A673 (cell line): ENCODE results near the gene IKZF5. TPM values are rescaled to one million over a fixed set of nuclear protein-coding genes. Genes with fewer than 3 reads are reported as not detected.

Experiments used
- BruUV-seq: library from RNA; stranded (reverse); fragments of 400-500 nt; replicated peaks from 2 replicates; lab custom pipeline; 2021; lab: Mats Ljungman, UMichigan
- CTCF ChIA-PET: fragments of 300-600 bp; sonication (Branson Sonifier 250); formaldehyde crosslinking; loops from one replicate; lab custom pipeline; 2022; ENCODE audit warnings: antibody characterized with exemption; lab: Charles Lee
- POLR2A ChIA-PET: fragments of 300-600 bp; sonication (Branson Sonifier 250); formaldehyde crosslinking; loops from one replicate; lab custom pipeline; 2022; ENCODE audit warnings: antibody characterized with exemption; ENCODE audit not compliant: low non-redundant PET; lab: Charles Lee
- DNase-seq: peaks from one replicate; pipeline ENCODE4 v3.0.0-alpha.2; 2015; ENCODE audit warnings: low spot score
- H3K27ac ChIP-seq: fragments of 200-600 bp; sonication (generic); 2 replicates; pipeline ENCODE4 v1.5.1; 2016; ENCODE audit warnings: mixed run types, low read depth, mild to moderate bottlenecking, mixed read lengths, antibody characterized with exemption, low read length; ENCODE audit not compliant: poor library complexity, severe bottlenecking
- H3K27me3 ChIP-seq: fragments of 200-600 bp; sonication (generic); replicated peaks from 2 replicates; pipeline ENCODE4 v1.6.1; 2017; ENCODE audit warnings: mixed run types, low read depth, mild to moderate bottlenecking, mixed read lengths, antibody characterized with exemption, low read length; ENCODE audit not compliant: insufficient read depth, poor library complexity
- H3K36me3 ChIP-seq: fragments of 200-600 bp; sonication (generic); 2 replicates; pipeline ENCODE4 v1.6.1; 2016; ENCODE audit warnings: mixed run types, mild to moderate bottlenecking, mixed read lengths, antibody characterized with exemption, low read length; ENCODE audit not compliant: insufficient read depth, poor library complexity, severe bottlenecking
- H3K4me1 ChIP-seq: fragments of 200-600 bp; sonication (generic); 2 replicates; pipeline ENCODE4 v1.6.1; 2017; ENCODE audit warnings: mixed run types, mild to moderate bottlenecking, mixed read lengths, antibody characterized with exemption, low read length; ENCODE audit not compliant: insufficient read depth, poor library complexity, severe bottlenecking
- H3K4me3 ChIP-seq: fragments of 200-600 bp; sonication (generic); 2 replicates; pipeline ENCODE4 v1.5.1; 2016; ENCODE audit warnings: low read depth, mixed run types, mild to moderate bottlenecking, mixed read lengths, low read length; ENCODE audit not compliant: poor library complexity, severe bottlenecking
- H3K9me3 ChIP-seq: fragments of 200-600 bp; sonication (generic); 2 replicates; pipeline ENCODE4 v1.6.1; 2016; ENCODE audit warnings: mixed run types, low read depth, mild to moderate bottlenecking, mixed read lengths, antibody characterized with exemption, low read length; ENCODE audit not compliant: poor library complexity, severe bottlenecking
- EZH2 ChIP-seq: fragments of 200-600 bp; sonication (generic); IDR thresholded peaks from 2 replicates; pipeline ENCODE4 v1.6.1; 2017; ENCODE audit warnings: borderline replicate concordance, low read depth, mild to moderate bottlenecking, mixed read lengths, antibody characterized with exemption, low read length; ENCODE audit not compliant: poor library complexity, severe bottlenecking
- intact Hi-C: fragments of 100-400 bp; cut with micrococcal nuclease; formaldehyde crosslinking; loops from one replicate; pipeline ENCODE4 v1.10.0; 2022; ENCODE audit not compliant: unreplicated experiment
- total RNA-seq: library from RNA; stranded (reverse); gene quantifications from 2 replicates; pipeline ENCODE4 v1.2.3, GENCODE V29; 2021
- TF ChIP-seq, protein P1 (sequence below): fragments of 300-800, 200-600 bp; sonication (generic); conservative IDR thresholded peaks from 2 replicates; pipeline ENCODE4 v1.5.1; 2017; ENCODE audit warnings: low read depth, mild to moderate bottlenecking, antibody characterized with exemption, low read length, moderate library complexity, mixed read lengths

The IKZF5 gene
- total RNA-seq, 1 experiment from 2014 or later, result 13.8 TPM

DNA sequence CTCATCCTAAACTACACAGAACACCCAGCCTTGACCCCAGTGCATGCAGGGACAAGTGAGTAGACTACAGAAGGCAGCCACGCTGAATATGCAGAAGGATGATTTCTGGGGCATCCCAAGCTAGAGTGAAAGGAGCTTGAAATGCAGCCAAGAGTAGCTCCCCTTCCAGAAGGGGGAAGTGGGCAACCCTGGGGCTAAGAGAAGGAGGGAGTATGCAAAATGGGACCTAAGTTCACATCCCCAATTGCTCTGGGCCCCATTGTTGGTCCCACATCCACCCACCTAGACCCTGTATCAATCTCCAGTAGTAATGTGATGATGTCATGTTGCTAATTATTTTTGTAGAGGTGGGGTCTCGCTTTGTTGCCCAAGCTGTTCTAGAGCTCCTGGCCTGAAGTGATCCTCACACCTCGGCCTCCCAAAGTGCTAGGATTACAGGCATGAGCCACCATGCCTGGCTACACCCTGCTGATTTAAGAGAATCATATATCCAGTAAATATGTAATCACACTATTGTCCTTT, 34.0 kb downstream of the IKZF5 start:
- DNase-seq, result no peak
- Histone ChIP-seq H3K4me1 (no peaks in the 10 kb centered on the region), H3K36me3 (no peaks in the 10 kb centered on the region), H3K27ac (no peak overlapping the region), H3K4me3 (no peak overlapping the region), H3K27me3 (no peaks in the 10 kb centered on the region), H3K9me3 (no peaks in the 10 kb centered on the region)
- ChIA-PET POLR2A (no interaction called here), CTCF (no interaction called here)
- intact Hi-C loops, result no loop called here
- no TSS peak for BruUV-seq
- TF ChIP-seq, protein P1, sequence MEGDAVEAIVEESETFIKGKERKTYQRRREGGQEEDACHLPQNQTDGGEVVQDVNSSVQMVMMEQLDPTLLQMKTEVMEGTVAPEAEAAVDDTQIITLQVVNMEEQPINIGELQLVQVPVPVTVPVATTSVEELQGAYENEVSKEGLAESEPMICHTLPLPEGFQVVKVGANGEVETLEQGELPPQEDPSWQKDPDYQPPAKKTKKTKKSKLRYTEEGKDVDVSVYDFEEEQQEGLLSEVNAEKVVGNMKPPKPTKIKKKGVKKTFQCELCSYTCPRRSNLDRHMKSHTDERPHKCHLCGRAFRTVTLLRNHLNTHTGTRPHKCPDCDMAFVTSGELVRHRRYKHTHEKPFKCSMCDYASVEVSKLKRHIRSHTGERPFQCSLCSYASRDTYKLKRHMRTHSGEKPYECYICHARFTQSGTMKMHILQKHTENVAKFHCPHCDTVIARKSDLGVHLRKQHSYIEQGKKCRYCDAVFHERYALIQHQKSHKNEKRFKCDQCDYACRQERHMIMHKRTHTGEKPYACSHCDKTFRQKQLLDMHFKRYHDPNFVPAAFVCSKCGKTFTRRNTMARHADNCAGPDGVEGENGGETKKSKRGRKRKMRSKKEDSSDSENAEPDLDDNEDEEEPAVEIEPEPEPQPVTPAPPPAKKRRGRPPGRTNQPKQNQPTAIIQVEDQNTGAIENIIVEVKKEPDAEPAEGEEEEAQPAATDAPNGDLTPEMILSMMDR, result no peak
- no peak for TF ChIP-seq EZH2

DNA sequence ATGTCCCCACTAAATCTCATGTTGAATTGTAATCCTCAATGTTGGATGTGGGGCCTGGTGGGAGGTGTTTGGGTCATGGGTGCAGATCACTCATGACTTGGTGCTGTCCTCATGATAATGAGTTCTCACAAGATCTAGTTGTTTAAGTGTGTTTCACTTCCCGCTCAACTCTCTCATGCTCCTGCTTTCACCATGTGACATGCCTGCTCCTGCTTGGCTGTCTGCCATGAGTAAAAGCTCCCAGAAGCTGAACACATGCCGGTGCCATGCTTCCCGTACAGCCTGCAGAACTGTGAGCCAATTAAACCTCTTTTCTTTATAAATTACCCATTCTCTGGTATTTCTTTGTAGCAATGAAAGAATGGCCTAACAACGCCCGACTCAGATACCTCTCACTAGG, 34.6 kb downstream of the IKZF5 start:
- TF ChIP-seq, protein P1, result no peak
- no peak for TF ChIP-seq EZH2
- intact Hi-C loops, result no loop called here
- no TSS peak for BruUV-seq
- no peaks in the 10 kb centered on the region for H3K27me3 ChIP-seq
- DNase-seq, result peak; percentile 6
- no peaks in the 10 kb centered on the region for H3K36me3 ChIP-seq
- H3K9me3 ChIP-seq, result no peaks in the 10 kb centered on the region
- H3K27ac ChIP-seq, result no peak overlapping the region
- no peaks in the 10 kb centered on the region for H3K4me1 ChIP-seq
- H3K4me3 ChIP-seq, result no peak overlapping the region
- CTCF ChIA-PET, result no interaction called here
- POLR2A ChIA-PET, result no interaction called here

DNA sequence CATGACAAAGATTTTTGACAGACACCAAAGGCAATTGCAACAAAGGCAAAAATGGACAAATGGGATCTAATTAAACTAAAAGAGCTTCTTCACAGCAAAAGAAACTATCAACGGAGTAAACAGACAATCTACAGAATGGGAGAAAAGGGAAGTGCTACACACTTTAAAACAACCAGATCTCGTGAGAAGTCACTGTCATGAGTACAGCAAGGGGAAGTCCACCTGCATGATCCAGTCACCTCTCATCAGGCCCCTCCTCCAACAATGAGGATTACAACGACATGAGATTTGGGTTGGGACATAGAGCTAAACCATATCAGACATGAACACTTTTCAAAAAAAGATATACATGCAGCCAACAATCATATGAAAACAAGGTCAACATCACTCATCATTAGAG, 39.9 kb downstream of the IKZF5 start:
- no peak for TF ChIP-seq EZH2
- TF ChIP-seq, protein P1, result no peak
- CTCF ChIA-PET, result no interaction called here
- no peak for DNase-seq
- no TSS peak for BruUV-seq
- Histone ChIP-seq H3K4me1 (no peaks in the 10 kb centered on the region), H3K27ac (no peak overlapping the region), H3K27me3 (no peaks in the 10 kb centered on the region), H3K36me3 (no peaks in the 10 kb centered on the region), H3K9me3 (no peaks in the 10 kb centered on the region), H3K4me3 (no peak overlapping the region)
- intact Hi-C loops, result no loop called here
- POLR2A ChIA-PET, result no interaction called here
